Measurements from ENCODE around the gene PTPRN2. TPM values are rescaled to one million over a fixed set of nuclear protein-coding genes. Genes with fewer than 3 reads are reported as not detected.

PTPRN2 gene
- polyA plus RNA-seq, 1 of the 3 experiments (the other 2 are of a cell fraction), result 4.0 TPM

DNA sequence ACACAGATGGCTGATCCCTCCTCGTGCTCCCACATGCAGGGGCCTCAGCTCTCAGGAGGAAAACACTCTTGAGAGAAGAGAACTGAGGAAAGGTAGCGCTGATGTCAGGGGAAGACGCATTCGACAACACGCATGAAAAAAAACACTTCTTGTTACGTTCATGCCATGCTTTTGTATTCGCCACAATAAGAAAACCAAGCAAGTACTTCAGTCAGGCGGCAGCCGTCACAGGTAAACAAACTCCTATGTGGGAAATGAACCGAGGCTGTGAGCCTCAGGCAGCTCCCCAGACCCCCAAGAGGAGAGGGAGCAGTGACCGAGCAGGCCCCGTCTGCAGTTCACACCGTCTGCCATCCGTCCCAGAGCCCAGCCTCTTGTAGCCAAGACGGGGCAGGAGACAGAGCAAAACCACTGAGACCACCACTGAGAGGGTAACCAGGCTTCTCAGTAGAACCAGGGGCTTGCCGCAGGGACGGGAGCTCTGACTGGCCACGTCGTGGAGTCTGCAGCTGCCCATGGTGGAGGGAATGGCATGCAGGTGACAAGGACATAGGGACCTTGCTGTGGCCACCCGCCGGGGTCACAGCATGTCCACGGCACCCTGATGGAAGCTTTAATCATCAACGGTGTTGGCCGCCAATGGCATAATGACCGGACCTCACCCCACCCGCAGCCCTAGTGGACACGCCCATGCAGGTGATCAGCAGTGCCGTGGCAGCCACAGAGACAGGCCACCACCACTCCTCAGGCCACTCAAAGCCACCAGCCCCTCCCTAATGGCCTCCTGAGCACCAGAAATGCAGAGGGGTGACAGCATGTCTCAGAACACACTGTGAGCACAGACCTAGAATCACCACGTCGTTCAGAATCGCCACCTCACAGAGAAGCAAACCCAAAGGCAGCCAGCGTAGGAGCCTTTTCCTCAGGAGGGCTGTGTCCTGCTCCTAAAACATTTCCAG is 304.3 kb downstream of the PTPRN2 start:
- Histone ChIP-seq H3K4me3 (ENCODE audit: low read depth in 2 of 2, low read length in 1 of 2) (no peak overlapping the region), H3K36me3 (replicated peaks in 1 of 2; ENCODE audit: control insufficient read depth in 1 of 2, insufficient read depth in 2 of 2, low read length in 1 of 2) (no peaks in the 10 kb centered on the region), H3K27me3 (ENCODE audit: insufficient read depth) (no peaks in the 10 kb centered on the region), H2AFZ (ENCODE audit: low read depth) (no peak overlapping the region), H4K20me1 (ENCODE audit: insufficient read depth) (no peaks in the 10 kb centered on the region), H3K9me3 (peaks cover 23% of the 10 kb centered on the region; the same call in 1 of the 2 replicates), H3K79me2 (ENCODE audit: insufficient read depth) (no peaks in the 10 kb centered on the region), H3K4me2 (no peak overlapping the region), H3F3A (replicated peaks; ENCODE audit: insufficient read depth) (no peaks in the 10 kb centered on the region), H3K9ac (no peak overlapping the region), H3K4me1 (ENCODE audit: control insufficient read depth in 1 of 2, insufficient read depth in 2 of 2, low read depth in 1 of 2, low read length in 1 of 2) (peaks cover 0 to 11% of the 10 kb centered on the region in 2 experiments; a peak in 1 of 4 replicates), H3K9me2 (no peaks in the 10 kb centered on the region), H3K27ac (ENCODE audit: low read depth in 2 of 2, low read length in 1 of 2) (no peak overlapping the region)
- POLR2A ChIA-PET, result no interaction called here
- WGBS (ENCODE audit: low lambda C conversion rate), result 58% methylated on average over 20 of the region's 32 CpGs
- CTCF ChIA-PET, result interaction anchor here (0.7 kb wide), 1 partner anchor 20 kb away, joined by 3 read pairs; no protein-coding TSS in a partner anchor
- DNase-seq, result no peak
- no peak for TF ChIP-seq TCF12 (IDR thresholded peaks at IDR 0.05)
- TF ChIP-seq POLR2AphosphoS5 (IDR thresholded peaks at IDR 0.05; ENCODE audit: low read depth, low read length), result no peak
- TF ChIP-seq NRF1 (IDR thresholded peaks at IDR 0.05; ENCODE audit: low read depth, low read length), result no peak
- no peak for TF ChIP-seq EP300 (IDR thresholded peaks at IDR 0.05; ENCODE audit: borderline replicate concordance in 1 of 2, low read depth in 1 of 2, low read length in 1 of 2)
- no peak for TF ChIP-seq RFX5 (IDR thresholded peaks at IDR 0.05; ENCODE audit: low read length)
- TF ChIP-seq FOXM1 (IDR thresholded peaks at IDR 0.05; ENCODE audit: low read depth), result no peak
- no peak for TF ChIP-seq GATA2 (CRISPR knock-in tag; IDR thresholded peaks at IDR 0.05)
- no peak for TF ChIP-seq JUND (IDR thresholded peaks at IDR 0.05)
- TF ChIP-seq, protein P1, sequence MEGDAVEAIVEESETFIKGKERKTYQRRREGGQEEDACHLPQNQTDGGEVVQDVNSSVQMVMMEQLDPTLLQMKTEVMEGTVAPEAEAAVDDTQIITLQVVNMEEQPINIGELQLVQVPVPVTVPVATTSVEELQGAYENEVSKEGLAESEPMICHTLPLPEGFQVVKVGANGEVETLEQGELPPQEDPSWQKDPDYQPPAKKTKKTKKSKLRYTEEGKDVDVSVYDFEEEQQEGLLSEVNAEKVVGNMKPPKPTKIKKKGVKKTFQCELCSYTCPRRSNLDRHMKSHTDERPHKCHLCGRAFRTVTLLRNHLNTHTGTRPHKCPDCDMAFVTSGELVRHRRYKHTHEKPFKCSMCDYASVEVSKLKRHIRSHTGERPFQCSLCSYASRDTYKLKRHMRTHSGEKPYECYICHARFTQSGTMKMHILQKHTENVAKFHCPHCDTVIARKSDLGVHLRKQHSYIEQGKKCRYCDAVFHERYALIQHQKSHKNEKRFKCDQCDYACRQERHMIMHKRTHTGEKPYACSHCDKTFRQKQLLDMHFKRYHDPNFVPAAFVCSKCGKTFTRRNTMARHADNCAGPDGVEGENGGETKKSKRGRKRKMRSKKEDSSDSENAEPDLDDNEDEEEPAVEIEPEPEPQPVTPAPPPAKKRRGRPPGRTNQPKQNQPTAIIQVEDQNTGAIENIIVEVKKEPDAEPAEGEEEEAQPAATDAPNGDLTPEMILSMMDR (IDR thresholded peaks at IDR 0.05), result no peak
- TF ChIP-seq SIN3A (IDR thresholded peaks at IDR 0.05; ENCODE audit: borderline replicate concordance, low read depth, low read length), result no peak

DNA sequence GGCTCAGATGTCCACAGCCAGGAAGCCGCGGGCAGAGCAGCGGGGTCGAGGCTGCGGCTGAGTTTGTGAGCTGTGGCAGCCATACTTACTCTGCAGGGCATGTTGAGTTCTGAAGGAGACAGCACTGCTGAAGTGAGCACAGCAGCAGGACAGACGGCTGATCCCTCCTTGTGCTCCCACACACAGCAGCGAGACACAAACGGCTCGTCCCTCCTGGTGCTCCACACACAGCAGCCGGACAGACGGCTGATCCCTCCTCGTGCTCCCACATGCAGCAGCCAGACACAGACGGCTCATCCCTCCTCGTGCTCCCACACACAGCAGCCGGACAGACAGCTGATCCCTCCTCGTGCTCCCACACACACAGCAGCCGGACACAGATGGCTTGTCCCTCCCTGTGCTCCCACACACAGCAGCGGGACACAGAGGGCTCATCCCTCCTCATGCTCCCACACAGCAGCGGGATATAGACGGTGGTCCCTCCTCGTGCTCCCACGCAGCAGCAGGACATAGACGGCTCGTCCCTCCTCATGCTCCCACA is 305.1 kb downstream of the PTPRN2 start:
- no peaks in the 10 kb centered on the region for H3K79me2 ChIP-seq (ENCODE audit: insufficient read depth)
- no peaks in the 10 kb centered on the region for H4K20me1 ChIP-seq (ENCODE audit: insufficient read depth)
- no peaks in the 10 kb centered on the region for H3K9me2 ChIP-seq
- no peak overlapping the region for H2AFZ ChIP-seq (ENCODE audit: low read depth)
- no peak overlapping the region for H3K4me3 ChIP-seq (ENCODE audit: low read depth in 2 of 2, low read length in 1 of 2)
- no peaks in the 10 kb centered on the region for H3K36me3 ChIP-seq (replicated peaks in 1 of 2; ENCODE audit: control insufficient read depth in 1 of 2, insufficient read depth in 2 of 2, low read length in 1 of 2)
- no peak overlapping the region for H3K9ac ChIP-seq
- peaks cover 0 to 11% of the 10 kb centered on the region in 2 experiments; a peak in 1 of 4 replicates for H3K4me1 ChIP-seq (ENCODE audit: control insufficient read depth in 1 of 2, insufficient read depth in 2 of 2, low read depth in 1 of 2, low read length in 1 of 2)
- H3K27ac ChIP-seq (ENCODE audit: low read depth in 2 of 2, low read length in 1 of 2), result no peak overlapping the region
- H3K4me2 ChIP-seq, result no peak overlapping the region
- 59% methylated on average over 23 of the region's 24 CpGs for WGBS (ENCODE audit: low lambda C conversion rate)
- ChIA-PET CTCF (interaction anchor here (0.7 kb wide), 1 partner anchor 19 kb away, joined by 3 read pairs; no protein-coding TSS in a partner anchor), POLR2A (no interaction called here)
- H3K9me3 ChIP-seq, result peaks cover 23% of the 10 kb centered on the region; the same call in 1 of the 2 replicates
- DNase-seq, result no peak
- no peaks in the 10 kb centered on the region for H3K27me3 ChIP-seq (ENCODE audit: insufficient read depth)
- H3F3A ChIP-seq (replicated peaks; ENCODE audit: insufficient read depth), result no peaks in the 10 kb centered on the region
- TF ChIP-seq JUND (IDR thresholded peaks at IDR 0.05) (no peak), FOXJ3 (CRISPR knock-in tag; IDR thresholded peaks at IDR 0.05) (no peak), GABPA (IDR thresholded peaks at IDR 0.05; ENCODE audit: low read depth) (no peak), EP300 (IDR thresholded peaks at IDR 0.05; ENCODE audit: borderline replicate concordance in 1 of 2, low read depth in 1 of 2, low read length in 1 of 2) (no peak), RCOR1 (IDR thresholded peaks at IDR 0.05; ENCODE audit: low read length) (no peak), CHD2 (IDR thresholded peaks at IDR 0.05; ENCODE audit: low read length, partially characterized antibody) (no peak), SMC3 (IDR thresholded peaks at IDR 0.05; ENCODE audit: low read depth, low read length) (no peak)
- TF ChIP-seq, protein P1 (IDR thresholded peaks at IDR 0.05), result no peak
- TF ChIP-seq, protein P2, sequence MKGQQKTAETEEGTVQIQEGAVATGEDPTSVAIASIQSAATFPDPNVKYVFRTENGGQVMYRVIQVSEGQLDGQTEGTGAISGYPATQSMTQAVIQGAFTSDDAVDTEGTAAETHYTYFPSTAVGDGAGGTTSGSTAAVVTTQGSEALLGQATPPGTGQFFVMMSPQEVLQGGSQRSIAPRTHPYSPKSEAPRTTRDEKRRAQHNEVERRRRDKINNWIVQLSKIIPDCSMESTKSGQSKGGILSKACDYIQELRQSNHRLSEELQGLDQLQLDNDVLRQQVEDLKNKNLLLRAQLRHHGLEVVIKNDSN (IDR thresholded peaks at IDR 0.05; ENCODE audit: borderline replicate concordance, low read depth), result no peak
- TF ChIP-seq, protein P3, sequence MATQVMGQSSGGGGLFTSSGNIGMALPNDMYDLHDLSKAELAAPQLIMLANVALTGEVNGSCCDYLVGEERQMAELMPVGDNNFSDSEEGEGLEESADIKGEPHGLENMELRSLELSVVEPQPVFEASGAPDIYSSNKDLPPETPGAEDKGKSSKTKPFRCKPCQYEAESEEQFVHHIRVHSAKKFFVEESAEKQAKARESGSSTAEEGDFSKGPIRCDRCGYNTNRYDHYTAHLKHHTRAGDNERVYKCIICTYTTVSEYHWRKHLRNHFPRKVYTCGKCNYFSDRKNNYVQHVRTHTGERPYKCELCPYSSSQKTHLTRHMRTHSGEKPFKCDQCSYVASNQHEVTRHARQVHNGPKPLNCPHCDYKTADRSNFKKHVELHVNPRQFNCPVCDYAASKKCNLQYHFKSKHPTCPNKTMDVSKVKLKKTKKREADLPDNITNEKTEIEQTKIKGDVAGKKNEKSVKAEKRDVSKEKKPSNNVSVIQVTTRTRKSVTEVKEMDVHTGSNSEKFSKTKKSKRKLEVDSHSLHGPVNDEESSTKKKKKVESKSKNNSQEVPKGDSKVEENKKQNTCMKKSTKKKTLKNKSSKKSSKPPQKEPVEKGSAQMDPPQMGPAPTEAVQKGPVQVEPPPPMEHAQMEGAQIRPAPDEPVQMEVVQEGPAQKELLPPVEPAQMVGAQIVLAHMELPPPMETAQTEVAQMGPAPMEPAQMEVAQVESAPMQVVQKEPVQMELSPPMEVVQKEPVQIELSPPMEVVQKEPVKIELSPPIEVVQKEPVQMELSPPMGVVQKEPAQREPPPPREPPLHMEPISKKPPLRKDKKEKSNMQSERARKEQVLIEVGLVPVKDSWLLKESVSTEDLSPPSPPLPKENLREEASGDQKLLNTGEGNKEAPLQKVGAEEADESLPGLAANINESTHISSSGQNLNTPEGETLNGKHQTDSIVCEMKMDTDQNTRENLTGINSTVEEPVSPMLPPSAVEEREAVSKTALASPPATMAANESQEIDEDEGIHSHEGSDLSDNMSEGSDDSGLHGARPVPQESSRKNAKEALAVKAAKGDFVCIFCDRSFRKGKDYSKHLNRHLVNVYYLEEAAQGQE (IDR thresholded peaks at IDR 0.05; ENCODE audit: low read depth, low read length), result no peak
